NCI-H2107 (cell line): Measurements from ENCODE around the gene CNOT8.

ENCODE experiments used
- DNase-seq: peaks from one replicate; lab custom pipeline; 2025; lab: John Stamatoyannopoulos, UW

The CNOT8 gene

DNA sequence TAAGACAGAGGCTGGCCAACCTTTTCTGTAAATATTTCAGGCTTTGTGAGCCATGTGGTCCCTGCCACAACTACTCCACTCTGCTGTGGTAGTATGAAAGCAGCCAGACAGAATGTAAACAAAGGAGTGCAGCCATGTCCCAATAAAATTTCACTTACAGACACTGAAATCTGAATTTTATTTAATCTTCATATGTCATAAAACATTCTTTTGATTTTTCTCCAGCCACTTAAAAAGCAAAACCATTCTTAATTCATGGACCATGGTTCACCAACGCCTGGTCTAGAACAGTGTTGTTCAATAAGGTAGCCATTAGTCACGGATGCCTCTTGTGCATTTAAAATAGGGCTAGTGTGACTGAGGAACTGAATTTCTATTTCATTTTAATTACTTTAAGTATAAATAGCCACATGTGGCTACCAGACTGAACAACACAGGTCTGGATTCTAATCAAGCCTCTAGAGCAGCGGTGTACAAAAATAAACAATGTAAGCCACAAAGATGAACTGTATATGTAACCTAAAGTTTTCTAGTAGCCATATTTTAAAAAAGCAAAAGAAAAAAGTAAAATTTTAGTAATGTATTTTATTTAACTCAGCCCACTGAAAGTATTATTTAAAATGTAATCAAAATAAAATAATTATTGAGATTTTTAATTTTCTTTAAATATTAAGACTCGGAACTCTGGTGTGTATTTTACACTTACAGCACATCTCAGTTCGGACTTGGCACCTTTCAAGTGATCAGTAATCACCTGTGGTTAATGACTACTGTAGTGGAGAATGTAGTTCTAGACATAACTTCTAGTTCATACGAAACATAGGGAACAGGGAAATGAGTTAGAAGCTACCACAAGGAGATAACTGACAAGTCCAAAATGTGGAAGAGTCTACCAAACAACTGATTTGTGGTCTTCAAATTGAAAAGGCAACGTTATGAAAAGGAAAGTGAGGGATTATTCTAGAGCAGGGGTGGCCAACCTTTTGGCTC lies 65.3 kb downstream of the CNOT8 start:
- no peak for DNase-seq
